GM13977 (cell line): ENCODE data around the gene PRKCA.

ENCODE experiments used
- DNase-seq: peaks from one replicate; pipeline ENCODE4 v3.0.0; 2012; ENCODE audit warnings: low spot score
- in situ Hi-C: fragments of 300-500 bp; cut with MboI; formaldehyde crosslinking; loops from one replicate; pipeline ENCODE4 v1.12.0; 2022; ENCODE audit warnings: low sequenced_read_pairs, low pct_unique_long_range_greater_than_20kb, mixed read lengths, inconsistent platforms; ENCODE audit not compliant: unreplicated experiment
- TF ChIP-seq, protein P1 (sequence below): IDR thresholded peaks from 2 replicates; pipeline ENCODE4 v1.5.1; 2012; ENCODE audit warnings: mild to moderate bottlenecking, control low read depth; ENCODE audit not compliant: insufficient read depth; ENCODE audit errors: extremely low read depth, missing control alignments

PRKCA gene

DNA sequence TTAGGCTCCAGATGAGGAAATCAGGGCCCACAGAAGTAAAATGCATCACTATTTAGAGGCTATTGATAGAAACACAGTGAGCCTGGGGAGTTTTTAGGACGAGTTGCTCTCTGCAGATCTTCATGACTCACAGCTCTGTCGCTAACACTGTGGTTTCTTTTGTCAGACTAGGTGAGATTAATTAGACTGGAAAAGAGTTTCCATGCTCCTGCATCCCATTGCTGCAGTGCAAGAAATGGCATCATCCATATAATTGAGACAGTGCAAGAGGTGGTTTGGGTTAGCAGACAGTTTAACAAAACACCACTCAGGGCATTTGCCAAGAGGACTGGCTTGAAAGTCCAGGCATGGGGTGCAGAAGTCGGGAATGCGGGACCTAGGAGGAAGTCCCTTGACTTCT is 333.7 kb downstream of the PRKCA start:
- no peak for DNase-seq
- in situ Hi-C loops: no loop called here

DNA sequence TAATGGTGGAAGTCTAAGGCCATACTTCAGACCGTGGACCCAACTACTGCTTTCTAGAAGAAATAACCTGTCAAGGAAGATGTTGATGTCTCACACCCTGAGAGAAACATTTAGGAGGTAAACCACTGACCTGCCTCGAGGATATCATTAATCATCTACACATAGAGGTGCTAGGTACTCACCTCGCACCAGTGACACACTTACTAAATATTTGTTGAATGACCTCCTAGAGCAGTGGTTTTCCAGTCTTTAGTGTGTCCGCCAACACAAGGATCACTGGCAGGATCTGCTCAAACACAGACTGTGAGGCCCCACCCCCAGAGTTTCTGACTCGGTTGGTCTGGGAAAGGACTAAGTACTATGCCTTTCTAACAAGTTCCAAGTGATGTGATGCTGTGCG is 335.1 kb downstream of the PRKCA start:
- DNase-seq: no peak
- in situ Hi-C loops: no loop called here
- TF ChIP-seq, protein P1, sequence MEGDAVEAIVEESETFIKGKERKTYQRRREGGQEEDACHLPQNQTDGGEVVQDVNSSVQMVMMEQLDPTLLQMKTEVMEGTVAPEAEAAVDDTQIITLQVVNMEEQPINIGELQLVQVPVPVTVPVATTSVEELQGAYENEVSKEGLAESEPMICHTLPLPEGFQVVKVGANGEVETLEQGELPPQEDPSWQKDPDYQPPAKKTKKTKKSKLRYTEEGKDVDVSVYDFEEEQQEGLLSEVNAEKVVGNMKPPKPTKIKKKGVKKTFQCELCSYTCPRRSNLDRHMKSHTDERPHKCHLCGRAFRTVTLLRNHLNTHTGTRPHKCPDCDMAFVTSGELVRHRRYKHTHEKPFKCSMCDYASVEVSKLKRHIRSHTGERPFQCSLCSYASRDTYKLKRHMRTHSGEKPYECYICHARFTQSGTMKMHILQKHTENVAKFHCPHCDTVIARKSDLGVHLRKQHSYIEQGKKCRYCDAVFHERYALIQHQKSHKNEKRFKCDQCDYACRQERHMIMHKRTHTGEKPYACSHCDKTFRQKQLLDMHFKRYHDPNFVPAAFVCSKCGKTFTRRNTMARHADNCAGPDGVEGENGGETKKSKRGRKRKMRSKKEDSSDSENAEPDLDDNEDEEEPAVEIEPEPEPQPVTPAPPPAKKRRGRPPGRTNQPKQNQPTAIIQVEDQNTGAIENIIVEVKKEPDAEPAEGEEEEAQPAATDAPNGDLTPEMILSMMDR: no peak

More for the DNA sequence above, 333.7 kb downstream of the PRKCA start:
- TF ChIP-seq, protein P1: no peak

DNA sequence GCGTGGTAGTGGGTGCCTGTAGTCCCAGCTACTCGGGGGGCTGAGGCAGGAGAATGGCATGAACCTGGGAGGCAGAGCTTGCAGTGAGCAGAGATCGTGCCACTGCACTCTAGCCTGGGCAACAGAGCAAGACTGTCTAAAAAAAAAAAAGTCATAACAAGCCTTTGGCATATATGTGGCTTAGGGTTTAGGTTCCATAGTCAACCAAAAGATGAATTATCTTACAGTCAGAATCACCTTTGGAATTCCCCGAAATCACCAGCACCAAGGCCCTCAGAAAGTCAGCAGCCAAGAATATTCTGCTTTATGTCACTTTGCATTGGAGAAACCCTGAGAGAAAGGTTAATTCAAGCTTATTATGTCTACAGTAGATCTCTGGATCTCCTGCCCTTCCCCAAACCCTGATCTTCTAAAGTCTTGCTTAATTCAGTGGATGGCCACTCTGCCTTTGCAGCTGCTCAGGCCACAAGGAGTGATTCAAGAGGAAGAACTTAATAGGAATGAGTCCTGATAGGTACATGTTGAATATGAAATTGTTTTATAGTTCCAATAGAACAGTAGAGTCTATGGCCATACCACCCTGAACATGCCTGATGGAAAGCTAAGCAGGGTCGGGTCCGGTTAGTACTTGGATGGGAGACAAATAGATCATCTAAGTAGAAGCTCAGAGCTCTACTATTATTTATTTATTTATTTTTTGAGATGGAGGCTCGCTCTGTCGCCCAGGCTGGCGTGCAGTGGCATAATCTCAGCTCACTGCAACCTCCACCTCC is 336.5 kb downstream of the PRKCA start:
- in situ Hi-C loops: no loop called here
- TF ChIP-seq, protein P1: no peak
- DNase-seq: no peak

DNA sequence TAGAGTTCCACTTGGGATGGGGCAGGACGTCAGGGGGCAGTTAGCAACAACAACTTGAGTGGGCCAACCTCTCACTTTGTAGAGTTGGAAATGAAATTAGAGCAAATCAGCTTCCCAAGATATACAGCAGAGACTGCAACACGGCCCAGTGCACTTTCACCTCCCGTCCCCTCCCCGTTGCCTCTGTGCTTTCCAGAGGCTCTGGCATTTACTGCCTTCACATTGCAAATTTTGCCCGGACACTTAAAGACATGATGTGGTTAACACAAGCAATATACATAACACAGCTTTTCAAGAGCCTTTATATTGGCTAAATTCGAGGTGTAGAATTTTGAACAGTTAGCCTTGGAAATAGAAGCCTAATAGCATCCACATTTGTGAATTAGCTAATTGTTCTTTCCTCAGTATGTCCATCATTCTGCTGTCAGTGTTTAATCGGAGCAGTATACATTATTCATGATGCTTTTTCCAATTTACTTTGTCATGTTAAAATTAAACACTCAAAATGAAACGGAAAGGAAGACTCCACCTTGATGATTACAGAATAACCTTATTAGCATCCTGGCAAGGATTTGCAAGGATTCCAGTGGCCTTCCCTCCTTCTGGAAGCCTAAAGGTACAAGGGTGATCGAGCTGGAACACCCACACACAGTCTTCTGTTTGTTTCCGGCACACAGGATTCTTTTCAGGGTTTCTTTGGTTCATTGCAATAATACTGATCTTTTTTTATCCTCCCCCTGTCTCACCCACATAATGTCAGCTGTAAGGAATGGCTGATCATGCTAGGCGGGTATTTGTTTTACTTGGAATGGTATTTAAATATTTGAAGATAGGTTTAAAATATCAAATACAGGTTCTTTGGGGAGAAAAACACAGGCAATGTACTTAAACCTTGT is 341.6 kb downstream of the PRKCA start:
- in situ Hi-C loops: no loop called here
- TF ChIP-seq, protein P1: no peak
- DNase-seq: no peak

DNA sequence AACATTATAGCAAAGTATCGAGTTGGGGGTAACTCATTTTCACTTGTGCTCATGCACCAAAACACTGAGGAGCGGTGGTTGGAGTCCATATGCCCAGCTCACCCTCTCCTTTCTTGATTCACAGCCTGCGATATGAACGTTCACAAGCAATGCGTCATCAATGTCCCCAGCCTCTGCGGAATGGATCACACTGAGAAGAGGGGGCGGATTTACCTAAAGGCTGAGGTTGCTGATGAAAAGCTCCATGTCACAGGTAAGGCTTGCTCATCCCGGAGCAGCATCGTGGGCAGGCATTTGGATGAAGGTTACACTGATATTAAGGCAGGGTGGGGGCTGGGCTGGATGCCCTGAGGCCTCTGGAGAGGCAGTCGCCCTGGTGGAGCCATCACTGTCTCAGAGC is 342.8 kb downstream of the PRKCA start:
- TF ChIP-seq, protein P1: no peak
- in situ Hi-C loops: no loop called here

DNA sequence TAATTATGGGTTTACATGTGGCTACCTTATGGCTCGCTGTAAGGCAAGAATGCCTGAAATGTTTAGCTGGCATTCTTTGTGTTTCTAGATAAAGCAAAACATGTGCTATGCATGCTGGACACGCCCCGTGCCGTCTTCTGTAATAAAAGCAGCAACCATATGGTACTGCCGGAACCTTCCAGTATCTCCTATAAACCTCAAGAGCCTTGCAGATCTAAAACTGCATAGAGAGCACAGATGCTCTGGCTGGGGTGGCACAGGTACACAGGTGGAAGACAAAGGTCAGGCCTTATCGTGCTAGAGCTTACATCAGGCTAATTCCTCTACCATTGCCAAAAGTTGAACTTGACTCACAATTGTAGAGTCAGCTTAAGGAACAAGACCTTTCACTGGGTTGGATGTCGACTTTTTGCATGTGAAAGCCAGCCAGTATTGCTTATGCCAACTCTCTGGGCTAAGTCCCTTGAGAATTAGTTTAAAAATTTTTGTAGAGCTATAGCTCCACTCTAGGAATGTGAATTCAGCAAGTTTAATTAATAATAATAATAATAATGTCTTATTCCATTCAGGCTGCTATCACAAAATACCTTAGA is 345.1 kb downstream of the PRKCA start:
- in situ Hi-C loops: no loop called here
- no peak for DNase-seq
- TF ChIP-seq, protein P1: no peak

More for the DNA sequence above, 342.8 kb downstream of the PRKCA start:
- DNase-seq: no peak
